Astrocyte (in vitro differentiated cells and primary cell): ENCODE data around the gene CHST10. TPM values are rescaled to one million over a fixed set of nuclear protein-coding genes. Genes with fewer than 3 reads are reported as not detected.

ENCODE experiments used
- DNase-seq: peaks from one replicate; pipeline ENCODE4 v3.0.0-alpha.2; 2010; ENCODE audit warnings: low read depth
- FAIRE-seq: peaks from 2 replicates; lab custom pipeline; 2011; peaks lifted over from hg19 to GRCh38; lab: Jason Lieb, UNC
- H2AFZ ChIP-seq: 2 replicates; pipeline ENCODE4 v1.6.0; 2012; ENCODE audit warnings: low read depth, low read length, inconsistent platforms
- H3K27ac ChIP-seq: 2 replicates; pipeline ENCODE4 v1.5.1; 2011; ENCODE audit warnings: low read depth, low read length, inconsistent platforms
- H3K27me3 ChIP-seq: 2 replicates; pipeline ENCODE4 v1.6.0; 2011; ENCODE audit warnings: low read length, inconsistent platforms; ENCODE audit not compliant: insufficient read depth
- H3K36me3 ChIP-seq: 2 replicates; pipeline ENCODE4 v1.5.1; 2011; ENCODE audit warnings: low read length, inconsistent platforms; ENCODE audit not compliant: insufficient read depth
- H3K4me1 ChIP-seq: 2 replicates; pipeline ENCODE4 v1.5.1; 2011; ENCODE audit warnings: low read length, inconsistent platforms; ENCODE audit not compliant: insufficient read depth
- H3K4me2 ChIP-seq: 2 replicates; pipeline ENCODE4 v1.6.0; 2012; ENCODE audit warnings: low read length, inconsistent platforms
- H3K4me3 ChIP-seq: 2 replicates; pipeline ENCODE4 v1.5.1; 2011; ENCODE audit warnings: low read depth, mild to moderate bottlenecking, low read length, inconsistent platforms; ENCODE audit not compliant: insufficient read depth
- H3K79me2 ChIP-seq: 2 replicates; pipeline ENCODE4 v1.6.0; 2012; ENCODE audit warnings: mild to moderate bottlenecking, low read length, inconsistent platforms; ENCODE audit not compliant: insufficient read depth
- H3K9ac ChIP-seq: 2 replicates; pipeline ENCODE4 v1.6.0; 2012; ENCODE audit warnings: mild to moderate bottlenecking, low read length, inconsistent platforms
- H3K9me3 ChIP-seq: 2 replicates; pipeline ENCODE4 v1.5.1; 2012; ENCODE audit warnings: low read depth, mild to moderate bottlenecking, low read length, inconsistent platforms; ENCODE audit not compliant: insufficient read depth
- H4K20me1 ChIP-seq: 2 replicates; pipeline ENCODE4 v1.6.0; 2012; ENCODE audit warnings: low read length, inconsistent platforms; ENCODE audit not compliant: insufficient read depth
- H3K27ac Mint-ChIP-seq: one replicate; pipeline ENCODE4 v1.8.0; 2021; ENCODE audit warnings: mild to moderate bottlenecking, mixed read lengths; ENCODE audit not compliant: unreplicated experiment
- H3K27me3 Mint-ChIP-seq: one replicate; pipeline ENCODE4 v1.8.0; 2021; ENCODE audit warnings: low read depth, mixed read lengths; ENCODE audit not compliant: unreplicated experiment
- H3K36me3 Mint-ChIP-seq: one replicate; pipeline ENCODE4 v1.8.0; 2021; ENCODE audit warnings: low read depth, mixed read lengths; ENCODE audit not compliant: unreplicated experiment
- H3K4me1 Mint-ChIP-seq: one replicate; pipeline ENCODE4 v1.8.0; 2021; ENCODE audit warnings: low read depth, mixed read lengths; ENCODE audit not compliant: unreplicated experiment
- H3K4me3 Mint-ChIP-seq: one replicate; pipeline ENCODE4 v1.8.0; 2021; ENCODE audit warnings: mild to moderate bottlenecking, moderate library complexity, mixed read lengths; ENCODE audit not compliant: unreplicated experiment
- H3K9me3 Mint-ChIP-seq: one replicate; pipeline ENCODE4 v1.8.0; 2021; ENCODE audit warnings: mild to moderate bottlenecking, mixed read lengths; ENCODE audit not compliant: unreplicated experiment
- CTCF ChIP-seq: IDR thresholded peaks from 2 replicates; pipeline ENCODE4 v1.5.1; 2011; ENCODE audit warnings: low read depth, mild to moderate bottlenecking, inconsistent platforms, low read length, moderate library complexity; ENCODE audit not compliant: insufficient read depth
- EZH2 ChIP-seq: IDR thresholded peaks from 2 replicates; pipeline ENCODE4 v1.6.1; 2012; ENCODE audit warnings: mild to moderate bottlenecking, low read length, inconsistent platforms; ENCODE audit not compliant: insufficient read depth
- total RNA-seq: library from RNA; stranded (reverse); gene quantifications from 2 replicates; pipeline ENCODE4 v1.2.1, GENCODE V29; 2021

Gene CHST10
- total RNA-seq, 1 donor from 2014 or later: 12.7 TPM

GRCh38 chr2:100408941-100409340, 8.5 kb downstream of the CHST10 start:
- no peak overlapping the region for H3K27ac ChIP-seq
- H3K9ac ChIP-seq: no peak overlapping the region
- H3K4me1 Mint-ChIP-seq: no peaks in the 10 kb centered on the region
- H3K27me3 ChIP-seq: no peaks in the 10 kb centered on the region
- no peak overlapping the region for H3K4me2 ChIP-seq
- TF ChIP-seq EZH2 (no peak), CTCF (no peak)
- no peak overlapping the region for H3K27ac Mint-ChIP-seq
- peaks cover 2% of the 10 kb centered on the region for H3K27me3 Mint-ChIP-seq
- no peak overlapping the region for H3K4me3 ChIP-seq
- peaks cover 2% of the 10 kb centered on the region for H3K36me3 ChIP-seq
- H3K36me3 Mint-ChIP-seq: peaks cover 8% of the 10 kb centered on the region
- H3K9me3 ChIP-seq: no peaks in the 10 kb centered on the region
- H3K9me3 Mint-ChIP-seq: no peaks in the 10 kb centered on the region
- H3K79me2 ChIP-seq: peaks cover 14% of the 10 kb centered on the region
- FAIRE-seq: no peak
- no peak overlapping the region for H3K4me3 Mint-ChIP-seq
- peaks cover 39% of the 10 kb centered on the region for H4K20me1 ChIP-seq
- no peak overlapping the region for H2AFZ ChIP-seq
- DNase-seq: no peak
- H3K4me1 ChIP-seq: no peaks in the 10 kb centered on the region

GRCh38 chr2:100408104-100408503, 9.4 kb downstream of the CHST10 start:
- DNase-seq (no peak), FAIRE-seq (no peak)
- H3K79me2 ChIP-seq: peaks cover 12% of the 10 kb centered on the region
- Mint-ChIP-seq H3K27ac (no peak overlapping the region), H3K27me3 (peaks cover 2% of the 10 kb centered on the region), H3K4me1 (no peaks in the 10 kb centered on the region), H3K4me3 (no peak overlapping the region), H3K36me3 (peaks cover 11% of the 10 kb centered on the region), H3K9me3 (no peaks in the 10 kb centered on the region)
- no peak overlapping the region for H3K4me3 ChIP-seq
- peaks cover 36% of the 10 kb centered on the region for H4K20me1 ChIP-seq
- H3K27ac ChIP-seq: no peak overlapping the region
- H2AFZ ChIP-seq: no peak overlapping the region
- H3K9me3 ChIP-seq: no peaks in the 10 kb centered on the region
- H3K9ac ChIP-seq: no peak overlapping the region
- H3K36me3 ChIP-seq: no peaks in the 10 kb centered on the region
- H3K4me2 ChIP-seq: no peak overlapping the region
- no peaks in the 10 kb centered on the region for H3K27me3 ChIP-seq
- no peaks in the 10 kb centered on the region for H3K4me1 ChIP-seq
- no peak for TF ChIP-seq CTCF
- TF ChIP-seq EZH2: no peak

GRCh38 chr2:100407563-100407962, 9.9 kb downstream of the CHST10 start:
- DNase-seq: no peak
- peaks cover 12% of the 10 kb centered on the region for H3K79me2 ChIP-seq
- no peak overlapping the region for H3K9ac ChIP-seq
- no peaks in the 10 kb centered on the region for H3K4me1 Mint-ChIP-seq
- H3K4me3 ChIP-seq: no peak overlapping the region
- H3K27me3 ChIP-seq: no peaks in the 10 kb centered on the region
- H3K27me3 Mint-ChIP-seq: peaks cover 2% of the 10 kb centered on the region
- H4K20me1 ChIP-seq: peaks cover 31% of the 10 kb centered on the region
- H3K36me3 ChIP-seq: no peaks in the 10 kb centered on the region
- H3K36me3 Mint-ChIP-seq: peaks cover 12% of the 10 kb centered on the region
- H3K27ac ChIP-seq: no peak overlapping the region
- H3K9me3 Mint-ChIP-seq: no peaks in the 10 kb centered on the region
- no peaks in the 10 kb centered on the region for H3K9me3 ChIP-seq
- H3K4me1 ChIP-seq: no peaks in the 10 kb centered on the region
- no peak for FAIRE-seq
- no peak overlapping the region for H3K27ac Mint-ChIP-seq
- H3K4me3 Mint-ChIP-seq: no peak overlapping the region
- H3K4me2 ChIP-seq: no peak overlapping the region
- H2AFZ ChIP-seq: no peak overlapping the region
- no peak for TF ChIP-seq CTCF
- no peak for TF ChIP-seq EZH2
